Activated naive CD4-positive, alpha-beta T cell treated with anti-CD3 and anti-CD28 coated beads, Interleukin-2, amount 50 U/mL, for 72 hours (primary cell): ENCODE measurements around the gene CYLD. TPM values are rescaled to one million over a fixed set of nuclear protein-coding genes. Genes with fewer than 3 reads are reported as not detected.

Source experiments
- ATAC-seq, 2 donors: fragments of 150-1000 bp; cut with Tn5 transposase; 2 replicates each; pipeline ENCODE4 v1.10.0; 2021; ENCODE audit warnings: mild to moderate bottlenecking in 2 of 2, moderate library complexity in 2 of 2
- DNase-seq, 2 donors: peaks; one replicate each; pipeline ENCODE4 v3.0.0; 2021 to 2022; ENCODE audit warnings: low spot score in 2 of 2
- H3K27ac Mint-ChIP-seq, 2 donors: one replicate each; pipeline ENCODE4 v1.8.0; 2022; ENCODE audit warnings: mild to moderate bottlenecking in 2 of 2, mixed read lengths in 2 of 2
- H3K36me3 Mint-ChIP-seq, 2 donors: one replicate each; pipeline ENCODE4 v1.8.0; 2022; ENCODE audit warnings: mixed read lengths in 2 of 2
- H3K9me3 Mint-ChIP-seq, 2 donors: one replicate each; pipeline ENCODE4 v1.8.0; 2022; ENCODE audit warnings: mixed read lengths in 2 of 2
- total RNA-seq, 2 donors: library from RNA; stranded (reverse); gene quantifications; one replicate each; pipeline ENCODE4 v1.2.3, GENCODE V29; 2022

Gene CYLD
- total RNA-seq, 2 donors from 2014 or later = 88.2 to 92.9 TPM

- peak overlapping the region in 1 of 2 donors; percentile 74 for H3K27ac Mint-ChIP-seq
- DNase-seq (no peak), ATAC-seq (no peak)
- H3K36me3 Mint-ChIP-seq = no peaks in the 10 kb centered on the region
- no peaks in the 10 kb centered on the region for H3K9me3 Mint-ChIP-seq
Observed at GRCh38 chr16:50814052-50814451, 72.2 kb downstream of the CYLD start.

- Mint-ChIP-seq H3K36me3 (no peaks in the 10 kb centered on the region), H3K27ac (peak overlapping the region in 1 of 2 donors; percentile 74), H3K9me3 (no peaks in the 10 kb centered on the region)
- no peak for DNase-seq
- no peak for ATAC-seq
Observed at GRCh38 chr16:50814541-50814940, 72.7 kb downstream of the CYLD start.

GRCh38 chr16:50815382-50815781 is 73.5 kb downstream of the CYLD start:
- no peak for ATAC-seq
- DNase-seq = no peak

DNA sequence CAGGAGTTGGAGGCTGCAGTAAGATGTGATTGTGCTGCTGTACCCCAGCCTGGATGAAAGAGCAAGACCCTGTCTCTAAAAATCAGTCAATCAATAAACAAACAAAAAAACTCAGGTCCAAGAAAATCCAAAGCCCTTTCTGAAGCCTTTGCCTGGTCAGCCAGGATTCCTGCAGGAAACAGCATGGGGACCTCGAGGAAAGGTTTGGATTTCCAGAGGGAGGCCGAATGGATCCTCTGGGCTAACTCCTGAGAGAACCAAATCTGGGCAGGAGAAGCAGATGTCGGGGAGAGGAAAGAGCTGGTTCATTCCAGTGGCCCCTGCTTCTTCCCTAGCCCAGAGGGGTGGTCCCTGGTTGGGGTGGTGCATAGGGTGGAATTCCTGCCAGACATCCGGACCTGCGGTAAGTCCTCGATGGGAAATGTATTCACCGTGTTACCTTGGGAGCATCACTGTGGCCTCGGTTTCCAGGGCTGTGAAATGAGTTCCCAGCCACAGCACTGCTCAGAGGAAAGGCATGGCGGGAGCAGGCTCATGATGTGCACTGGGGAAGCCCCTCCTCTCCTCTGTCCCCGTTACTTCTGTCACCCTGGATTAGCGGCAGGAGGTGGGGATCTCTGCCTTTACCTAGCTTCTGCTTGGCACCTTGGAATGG is 75.1 kb downstream of the CYLD start:
- no peak overlapping the region for H3K27ac Mint-ChIP-seq
- ATAC-seq (no peak), DNase-seq (no peak)
- H3K36me3 Mint-ChIP-seq = no peaks in the 10 kb centered on the region
- no peaks in the 10 kb centered on the region for H3K9me3 Mint-ChIP-seq

More at GRCh38 chr16:50815382-50815781, 73.5 kb downstream of the CYLD start:
- Mint-ChIP-seq H3K9me3 (no peaks in the 10 kb centered on the region), H3K27ac (peak overlapping the region in 1 of 2 donors; percentile 6), H3K36me3 (no peaks in the 10 kb centered on the region)

GRCh38 chr16:50818380-50818779 is 76.5 kb downstream of the CYLD start:
- DNase-seq (no peak), ATAC-seq (no peak)
- H3K36me3 Mint-ChIP-seq = no peaks in the 10 kb centered on the region
- no peak overlapping the region for H3K27ac Mint-ChIP-seq
- no peaks in the 10 kb centered on the region for H3K9me3 Mint-ChIP-seq

- DNase-seq = no peak
- H3K27ac Mint-ChIP-seq = peak overlapping the region in 1 of 2 donors; percentile 83
- no peaks in the 10 kb centered on the region for H3K36me3 Mint-ChIP-seq
- ATAC-seq = no peak
- no peaks in the 10 kb centered on the region for H3K9me3 Mint-ChIP-seq
Observed at GRCh38 chr16:50819706-50820105, 77.8 kb downstream of the CYLD start.

GRCh38 chr16:50820225-50820624 is 78.3 kb downstream of the CYLD start:
- Mint-ChIP-seq H3K36me3 (no peaks in the 10 kb centered on the region), H3K9me3 (no peaks in the 10 kb centered on the region), H3K27ac (no peak overlapping the region)
- no peak for DNase-seq
- no peak for ATAC-seq

DNA sequence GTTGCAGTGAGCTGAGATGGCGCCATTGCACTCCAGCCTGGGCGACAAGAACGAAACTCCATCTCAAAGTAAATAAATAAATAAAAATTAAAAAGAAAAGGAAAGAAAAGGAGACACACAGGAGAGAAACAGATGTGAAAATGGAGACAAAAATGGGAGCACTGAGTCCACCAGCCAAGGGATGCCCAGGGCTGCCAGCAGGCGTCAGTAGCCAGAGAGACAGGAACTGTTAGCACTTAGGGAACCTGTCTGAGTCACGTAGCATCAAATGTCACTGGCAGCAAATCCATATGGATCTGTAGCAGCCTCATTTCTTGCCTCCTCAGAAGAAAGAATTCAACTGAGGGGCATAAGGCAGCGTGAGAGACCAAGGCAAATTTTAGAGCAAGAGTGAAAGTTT is 79.7 kb downstream of the CYLD start:
- no peak for ATAC-seq
- no peak overlapping the region for H3K27ac Mint-ChIP-seq

GRCh38 chr16:50822671-50823070 is 80.8 kb downstream of the CYLD start:
- no peak for ATAC-seq
- Mint-ChIP-seq H3K27ac (no peak overlapping the region), H3K36me3 (no peaks in the 10 kb centered on the region), H3K9me3 (no peaks in the 10 kb centered on the region)
- DNase-seq = no peak

More for the DNA sequence above, 79.7 kb downstream of the CYLD start:
- Mint-ChIP-seq H3K9me3 (no peaks in the 10 kb centered on the region), H3K36me3 (no peaks in the 10 kb centered on the region)
- DNase-seq = no peak

DNA sequence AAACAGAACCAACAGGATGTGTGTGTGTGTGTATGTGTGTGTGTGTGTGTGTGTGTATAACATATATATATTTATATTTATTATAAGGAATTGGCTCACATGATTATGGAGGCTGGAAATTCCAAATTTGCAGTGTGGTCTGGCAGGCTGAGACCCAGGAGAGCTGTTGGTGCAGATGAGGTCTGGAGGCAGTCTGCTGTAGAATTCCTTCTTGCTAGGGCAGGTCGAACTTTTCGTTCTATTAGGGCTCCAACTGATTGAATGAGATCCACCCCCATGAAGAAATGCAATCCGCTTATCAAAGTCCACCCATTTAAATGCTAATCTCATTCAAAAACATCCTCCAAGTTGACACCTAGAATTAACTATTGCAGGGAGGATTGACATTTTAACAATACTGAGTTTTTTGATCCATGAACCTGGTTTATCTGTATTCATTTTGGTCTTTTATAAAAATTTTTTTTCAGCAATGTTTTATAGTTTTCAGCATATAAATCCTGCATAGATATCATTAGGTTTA is 85.0 kb downstream of the CYLD start:
- Mint-ChIP-seq H3K36me3 (peaks cover 0 to 4% of the 10 kb centered on the region in 2 donors), H3K9me3 (peaks cover 0 to 8% of the 10 kb centered on the region in 2 donors), H3K27ac (no peak overlapping the region)
- no peak for DNase-seq
- no peak for ATAC-seq

DNA sequence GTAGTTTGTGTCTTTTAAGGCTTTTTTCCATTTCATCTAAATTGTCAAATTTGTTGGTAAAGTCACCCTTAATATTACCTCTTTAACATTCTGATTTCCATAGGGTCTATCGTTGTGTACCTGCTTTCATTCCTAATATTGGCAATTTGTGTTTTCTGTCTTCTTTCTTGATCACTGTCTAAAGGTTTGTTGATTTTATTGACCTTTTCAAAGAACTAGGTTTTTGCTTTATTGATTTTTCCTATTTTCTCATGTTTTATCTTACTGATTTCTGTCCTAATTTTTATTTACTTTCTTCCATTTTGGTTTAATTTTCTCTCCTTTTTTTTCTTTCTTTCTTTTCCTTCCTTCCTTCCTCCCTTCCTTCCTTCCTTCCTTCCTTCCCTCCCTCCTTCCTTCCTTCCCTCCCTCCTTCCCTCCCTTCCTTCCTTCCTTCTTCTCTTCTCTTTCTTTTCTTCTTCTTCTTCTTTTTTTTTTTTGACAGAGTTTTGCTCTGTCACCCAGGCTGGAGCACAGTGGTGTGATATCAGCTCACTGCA is 86.3 kb downstream of the CYLD start:
- no peak for DNase-seq
- H3K9me3 Mint-ChIP-seq = peaks cover 0 to 8% of the 10 kb centered on the region in 2 donors
- no peak for ATAC-seq
- H3K27ac Mint-ChIP-seq = no peak overlapping the region
- H3K36me3 Mint-ChIP-seq = peaks cover 0 to 4% of the 10 kb centered on the region in 2 donors

GRCh38 chr16:50830698-50831097 is 88.8 kb downstream of the CYLD start:
- no peak for DNase-seq
- Mint-ChIP-seq H3K9me3 (peaks cover 0 to 8% of the 10 kb centered on the region in 2 donors), H3K27ac (no peak overlapping the region), H3K36me3 (peaks cover 0 to 4% of the 10 kb centered on the region in 2 donors)
- ATAC-seq = no peak

GRCh38 chr16:50831751-50832150 is 89.9 kb downstream of the CYLD start:
- DNase-seq (no peak), ATAC-seq (no peak)
- peaks cover 0 to 8% of the 10 kb centered on the region in 2 donors for H3K9me3 Mint-ChIP-seq
- no peak overlapping the region for H3K27ac Mint-ChIP-seq
- H3K36me3 Mint-ChIP-seq = peaks cover 0 to 4% of the 10 kb centered on the region in 2 donors

DNA sequence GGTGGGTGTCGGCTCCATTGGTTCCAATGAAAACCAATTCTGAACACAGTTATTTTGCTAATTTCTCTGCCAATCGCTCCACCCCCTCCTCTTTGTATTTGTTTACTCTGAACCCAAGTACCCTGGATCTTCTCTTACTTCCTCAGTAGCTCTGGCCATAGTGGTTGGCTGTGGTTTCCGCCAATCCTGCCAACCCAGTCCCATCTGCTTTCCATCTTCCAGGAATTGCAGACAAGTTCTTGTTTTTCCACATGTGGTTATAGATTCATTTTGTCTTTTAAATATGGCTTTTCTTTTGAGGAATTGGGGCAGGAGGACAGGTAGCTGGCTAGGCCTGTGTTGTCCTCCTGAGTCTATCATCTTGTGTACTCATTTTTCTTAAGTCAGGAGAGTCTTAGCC is 92.0 kb downstream of the CYLD start:
- DNase-seq (no peak), ATAC-seq (no peak)
- Mint-ChIP-seq H3K36me3 (peaks cover 0 to 4% of the 10 kb centered on the region in 2 donors), H3K27ac (no peak overlapping the region), H3K9me3 (peaks cover 0 to 8% of the 10 kb centered on the region in 2 donors)

DNA sequence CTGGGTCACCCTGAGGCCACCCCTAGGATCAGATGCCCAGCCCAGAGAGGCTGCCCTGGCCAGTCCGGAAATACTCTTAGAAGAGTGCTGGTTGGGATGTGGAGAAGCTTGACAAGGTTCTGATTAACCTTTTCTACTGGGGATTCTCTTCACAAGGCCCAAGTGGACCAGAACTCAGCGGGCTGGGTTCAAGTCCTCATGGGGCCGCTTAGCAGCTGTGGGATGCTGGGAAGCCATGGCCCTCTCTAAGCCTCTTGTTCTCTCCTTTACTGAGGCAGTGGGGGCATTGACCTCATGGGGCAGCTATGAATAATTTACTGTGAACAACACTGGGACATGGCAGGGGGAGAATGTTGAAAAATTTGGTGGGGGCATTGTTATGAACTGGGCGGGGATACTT is 92.8 kb downstream of the CYLD start:
- H3K36me3 Mint-ChIP-seq = no peaks in the 10 kb centered on the region
- ATAC-seq (no peak), DNase-seq (no peak)
- H3K9me3 Mint-ChIP-seq = peaks cover 0 to 2% of the 10 kb centered on the region in 2 donors
- no peak overlapping the region for H3K27ac Mint-ChIP-seq

- H3K27ac Mint-ChIP-seq = no peak overlapping the region
- H3K9me3 Mint-ChIP-seq = no peaks in the 10 kb centered on the region
- no peaks in the 10 kb centered on the region for H3K36me3 Mint-ChIP-seq
- DNase-seq = no peak
- ATAC-seq = no peak
Observed at GRCh38 chr16:50835358-50836060, 93.6 kb downstream of the CYLD start.

GRCh38 chr16:50836121-50836621 is 94.3 kb downstream of the CYLD start:
- Mint-ChIP-seq H3K9me3 (no peaks in the 10 kb centered on the region), H3K27ac (no peak overlapping the region), H3K36me3 (no peaks in the 10 kb centered on the region)
- DNase-seq (no peak), ATAC-seq (no peak)
